Upper lobe of right lung (tissue), 1 donor: ENCODE results near the gene PRPF40A. TPM values are rescaled to one million over a fixed set of nuclear protein-coding genes. Genes with fewer than 3 reads are reported as not detected.

ENCODE experiments used
- ATAC-seq: fragments of 200-7000 bp; cut with Tn5 transposase; one replicate; pipeline ENCODE4 v1.9.1; 2020; ENCODE audit warnings: mild to moderate bottlenecking, moderate library complexity
- DNase-seq: peaks from one replicate; pipeline ENCODE4 v3.0.0-alpha.2; 2020
- H3K27ac ChIP-seq: fragments of 200-600 bp; one replicate; pipeline ENCODE4 v1.8.0; 2022
- H3K27me3 ChIP-seq: fragments of 200-600 bp; one replicate; pipeline ENCODE4 v1.8.0; 2022; ENCODE audit warnings: mild to moderate bottlenecking
- H3K36me3 ChIP-seq: fragments of 200-600 bp; one replicate; pipeline ENCODE4 v1.8.0; 2022
- H3K4me1 ChIP-seq: fragments of 200-600 bp; one replicate; pipeline ENCODE4 v1.8.0; 2022
- H3K4me3 ChIP-seq: fragments of 200-600 bp; one replicate; pipeline ENCODE4 v1.8.0; 2022; ENCODE audit warnings: mild to moderate bottlenecking
- H3K9me3 ChIP-seq: fragments of 200-600 bp; one replicate; pipeline ENCODE4 v1.8.0; 2022
- intact Hi-C: fragments of 100-400 bp; cut with DNase I; formaldehyde crosslinking; loops from one replicate; pipeline ENCODE4 v1.11.0; 2022
- total RNA-seq: library from RNA; stranded (reverse); fragmentation: NEBNext Ultra II Directional; extraction: Animal tissue kit (Norgen Biotek cat#: 25700); gene quantifications from one replicate; pipeline ENCODE4 v1.2.1, GENCODE V29; 2021
- TF ChIP-seq, protein P1 (sequence below): fragments of 200-600 bp; IDR thresholded peaks from one replicate; pipeline ENCODE4 v1.8.0; 2022; ENCODE audit warnings: antibody characterized with exemption
- donor health status: DM: no; HTN: yes; CAD: no; lungs with severe emphysema.

The PRPF40A gene
- total RNA-seq, 1 donor from 2014 or later, result 71.6 TPM

DNA sequence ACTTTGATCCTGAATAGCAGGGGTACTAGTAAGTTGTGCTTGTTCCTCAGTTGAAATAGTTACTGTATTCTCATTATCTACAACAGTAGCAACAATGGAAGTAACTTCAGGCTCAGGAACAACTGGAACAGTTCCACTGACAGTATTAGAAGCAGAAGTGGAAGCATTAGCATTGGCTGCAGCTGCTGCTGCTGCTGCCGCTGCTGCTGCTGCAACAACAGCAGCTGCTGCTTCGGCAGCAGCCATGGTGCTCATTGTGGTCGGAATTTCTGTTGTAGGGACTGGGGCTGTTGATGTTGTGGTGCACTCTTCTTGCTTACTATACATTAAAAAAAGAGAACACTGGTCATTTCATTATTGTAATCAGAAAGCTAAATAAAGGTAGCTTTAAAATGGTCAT lies 40.8 kb downstream of the PRPF40A start:
- Histone ChIP-seq H3K4me1 (no peaks in the 10 kb centered on the region), H3K27me3 (no peaks in the 10 kb centered on the region), H3K9me3 (no peaks in the 10 kb centered on the region), H3K4me3 (no peak overlapping the region), H3K36me3 (peaks cover 99% of the 10 kb centered on the region), H3K27ac (no peak overlapping the region)
- intact Hi-C loops, result no loop called here
- DNase-seq (no peak), ATAC-seq (no peak)
- TF ChIP-seq, protein P1, sequence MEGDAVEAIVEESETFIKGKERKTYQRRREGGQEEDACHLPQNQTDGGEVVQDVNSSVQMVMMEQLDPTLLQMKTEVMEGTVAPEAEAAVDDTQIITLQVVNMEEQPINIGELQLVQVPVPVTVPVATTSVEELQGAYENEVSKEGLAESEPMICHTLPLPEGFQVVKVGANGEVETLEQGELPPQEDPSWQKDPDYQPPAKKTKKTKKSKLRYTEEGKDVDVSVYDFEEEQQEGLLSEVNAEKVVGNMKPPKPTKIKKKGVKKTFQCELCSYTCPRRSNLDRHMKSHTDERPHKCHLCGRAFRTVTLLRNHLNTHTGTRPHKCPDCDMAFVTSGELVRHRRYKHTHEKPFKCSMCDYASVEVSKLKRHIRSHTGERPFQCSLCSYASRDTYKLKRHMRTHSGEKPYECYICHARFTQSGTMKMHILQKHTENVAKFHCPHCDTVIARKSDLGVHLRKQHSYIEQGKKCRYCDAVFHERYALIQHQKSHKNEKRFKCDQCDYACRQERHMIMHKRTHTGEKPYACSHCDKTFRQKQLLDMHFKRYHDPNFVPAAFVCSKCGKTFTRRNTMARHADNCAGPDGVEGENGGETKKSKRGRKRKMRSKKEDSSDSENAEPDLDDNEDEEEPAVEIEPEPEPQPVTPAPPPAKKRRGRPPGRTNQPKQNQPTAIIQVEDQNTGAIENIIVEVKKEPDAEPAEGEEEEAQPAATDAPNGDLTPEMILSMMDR, result no peak

DNA sequence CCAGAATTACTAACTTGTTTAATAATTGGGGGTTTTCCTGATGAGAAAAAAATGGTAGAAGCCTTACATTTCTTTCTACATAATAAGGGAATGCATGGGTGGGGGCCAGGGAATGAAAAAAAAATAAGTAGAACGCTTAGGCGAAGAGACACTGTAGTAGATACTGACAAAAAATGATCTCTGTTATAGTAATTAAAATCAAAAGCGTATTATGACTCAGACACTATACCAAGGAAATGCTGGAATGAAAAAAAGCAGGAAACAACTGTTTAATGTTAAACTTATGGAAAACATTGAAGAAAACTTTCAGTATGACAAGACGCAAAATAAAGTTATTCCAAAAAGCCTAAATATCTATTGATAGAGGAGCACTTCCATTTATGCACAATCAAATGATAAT lies 42.9 kb downstream of the PRPF40A start:
- ATAC-seq (no peak), DNase-seq (no peak)
- H3K9me3 ChIP-seq, result no peaks in the 10 kb centered on the region
- intact Hi-C loops, result no loop called here
- H3K27ac ChIP-seq, result no peak overlapping the region
- peaks cover 100% of the 10 kb centered on the region for H3K36me3 ChIP-seq
- no peaks in the 10 kb centered on the region for H3K4me1 ChIP-seq
- H3K4me3 ChIP-seq, result no peak overlapping the region
- H3K27me3 ChIP-seq, result no peaks in the 10 kb centered on the region
- TF ChIP-seq, protein P1, result no peak

DNA sequence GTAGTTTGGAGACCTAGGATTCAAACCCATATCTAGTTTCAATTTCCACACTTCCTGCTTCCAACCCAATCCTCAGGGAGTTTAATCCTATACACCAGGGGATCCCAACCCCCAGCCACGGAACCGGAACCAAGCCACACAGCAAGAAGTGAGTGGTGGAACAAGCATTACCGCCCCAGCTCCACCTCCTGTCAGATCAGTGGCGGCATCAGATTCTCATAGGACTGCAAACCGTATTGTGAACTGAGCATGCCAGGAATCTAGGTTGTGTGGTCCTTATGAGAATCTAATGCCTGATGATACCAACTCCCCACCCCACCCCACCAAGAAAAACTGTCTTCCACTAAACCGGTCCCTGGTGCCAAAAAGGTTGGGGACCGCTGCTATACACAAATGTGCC lies 52.5 kb downstream of the PRPF40A start:
- ATAC-seq, result no peak
- DNase-seq, result no peak
- Histone ChIP-seq H3K27me3 (no peaks in the 10 kb centered on the region), H3K4me1 (no peaks in the 10 kb centered on the region), H3K27ac (no peak overlapping the region), H3K9me3 (no peaks in the 10 kb centered on the region), H3K36me3 (peaks cover 98% of the 10 kb centered on the region), H3K4me3 (no peak overlapping the region)
- intact Hi-C loops, result no loop called here
- TF ChIP-seq, protein P1, result no peak

- ATAC-seq, result no peak
- intact Hi-C loops, result no loop called here
Observed at GRCh38 chr2:152661076-152661475, 56.2 kb downstream of the PRPF40A start.

GRCh38 chr2:152658221-152658620 lies 59.0 kb downstream of the PRPF40A start:
- intact Hi-C loops, result no loop called here
- DNase-seq (no peak), ATAC-seq (no peak)
- Histone ChIP-seq H3K27me3 (no peaks in the 10 kb centered on the region), H3K36me3 (peaks cover 93% of the 10 kb centered on the region), H3K4me1 (no peaks in the 10 kb centered on the region), H3K4me3 (no peak overlapping the region), H3K9me3 (no peaks in the 10 kb centered on the region), H3K27ac (no peak overlapping the region)
- TF ChIP-seq, protein P1, result no peak

More at GRCh38 chr2:152661076-152661475, 56.2 kb downstream of the PRPF40A start:
- no peak for DNase-seq
- Histone ChIP-seq H3K4me3 (no peak overlapping the region), H3K27ac (no peak overlapping the region), H3K36me3 (peaks cover 97% of the 10 kb centered on the region), H3K9me3 (no peaks in the 10 kb centered on the region), H3K4me1 (no peaks in the 10 kb centered on the region), H3K27me3 (no peaks in the 10 kb centered on the region)
- TF ChIP-seq, protein P1, result no peak

GRCh38 chr2:152657043-152657442 lies 60.2 kb downstream of the PRPF40A start:
- H3K36me3 ChIP-seq, result peaks cover 87% of the 10 kb centered on the region
- TF ChIP-seq, protein P1, result no peak
- no peak for ATAC-seq

More at GRCh38 chr2:152657043-152657442, 60.2 kb downstream of the PRPF40A start:
- no peak overlapping the region for H3K4me3 ChIP-seq
- intact Hi-C loops, result no loop called here
- no peak for DNase-seq
- H3K27ac ChIP-seq, result no peak overlapping the region
- H3K27me3 ChIP-seq, result no peaks in the 10 kb centered on the region
- no peaks in the 10 kb centered on the region for H3K4me1 ChIP-seq
- H3K9me3 ChIP-seq, result no peaks in the 10 kb centered on the region
